ENCODE data around the gene PPT2.

PPT2 gene

DNA sequence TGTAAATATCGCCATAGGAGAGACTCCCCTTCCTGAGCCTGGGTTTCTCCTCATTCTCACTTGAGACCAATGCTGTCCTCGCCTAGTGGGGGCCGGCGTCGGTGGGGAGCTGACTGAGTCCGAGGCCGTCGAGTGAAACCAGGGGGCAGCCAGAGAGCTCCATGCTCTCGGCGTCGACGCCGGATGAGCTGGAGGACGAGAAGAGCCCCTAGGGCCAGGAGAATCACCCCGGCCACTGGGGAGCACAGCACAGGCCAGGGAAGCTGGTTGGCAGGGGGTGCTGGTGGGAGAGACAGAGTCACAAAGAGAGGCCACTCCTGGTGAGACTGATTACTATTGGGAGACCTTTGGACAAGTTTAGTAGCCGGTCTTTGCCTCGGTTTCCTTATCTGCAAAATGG is 44.9 kb downstream of the PPT2 start:
- WGBS, 2 donors (ENCODE audit: extremely low coverage in 2 of 2, insufficient read length in 2 of 2, insufficient replicate concordance in 1 of 2): no CpG with 5 or more reads among the region's 17 CpGs
- no peak overlapping the region for H3K4me3 ChIP-seq (ENCODE audit: low read length in 2 of 2)

DNA sequence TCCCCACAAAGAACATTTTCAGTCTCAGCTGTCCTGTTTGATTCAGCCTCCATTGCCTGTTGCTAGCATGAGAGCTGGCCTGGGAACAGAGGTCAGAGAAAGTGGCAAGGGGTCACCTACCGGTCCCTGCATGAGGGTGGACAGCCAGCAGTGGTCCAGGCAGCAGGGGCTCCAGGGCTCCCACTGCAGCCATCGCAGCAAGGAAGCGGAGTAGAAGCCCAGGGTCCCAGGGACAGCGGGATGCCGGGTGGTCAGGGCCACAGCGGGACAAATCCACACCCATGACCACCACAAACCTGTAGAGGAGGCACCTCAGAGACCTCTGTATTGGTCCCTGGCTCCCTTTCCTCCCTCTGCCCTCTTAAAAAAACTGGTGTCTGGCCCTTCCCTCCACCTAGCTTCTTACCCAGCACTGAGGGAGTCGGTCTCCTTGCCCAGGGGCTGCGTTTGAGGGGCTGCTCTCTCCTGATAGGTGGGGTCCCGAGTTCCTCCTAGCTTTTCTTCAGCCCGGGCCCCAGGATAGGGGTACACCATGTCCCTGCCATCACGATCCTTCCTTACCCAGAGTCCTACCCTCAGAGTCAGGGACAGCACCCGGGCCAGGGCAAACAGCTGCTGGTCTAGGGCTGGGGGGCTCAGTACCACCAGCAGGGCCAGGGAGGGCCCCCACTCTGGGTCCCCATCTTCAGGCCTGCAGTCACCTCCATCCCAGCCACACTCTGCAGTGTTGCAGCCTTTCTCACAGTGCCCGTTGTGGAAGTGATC is 47.0 kb downstream of the PPT2 start:
- H3K14ac ChIP-seq (ENCODE audit: low read length): no peak overlapping the region
- no peak overlapping the region for H3K4me3 ChIP-seq (ENCODE audit: low read length in 2 of 2)
- no peak overlapping the region for H4K8ac ChIP-seq (ENCODE audit: low read depth, low read length)
- no peaks in the 10 kb centered on the region for H3K79me1 ChIP-seq (ENCODE audit: low read depth, low read length)
- H3K9me3 ChIP-seq (replicated peaks in 1 of 2; ENCODE audit: control insufficient read depth in 2 of 2, insufficient read depth in 1 of 2, low read depth in 1 of 2, low read length in 2 of 2): no peaks in the 10 kb centered on the region
- H2BK120ac ChIP-seq (ENCODE audit: low read depth, low read length): no peak overlapping the region
- no peaks in the 10 kb centered on the region for H3K36me3 ChIP-seq (replicated peaks in 1 of 2; ENCODE audit: control insufficient read depth in 2 of 2, insufficient read depth in 2 of 2, low read length in 2 of 2)
- H4K91ac ChIP-seq (ENCODE audit: low read depth, low read length, poor library complexity): no peak overlapping the region
- H3K4me2 ChIP-seq (ENCODE audit: insufficient read depth, low read length, poor library complexity, severe bottlenecking): no peak overlapping the region
- WGBS, 2 donors (ENCODE audit: extremely low coverage in 2 of 2, insufficient read length in 2 of 2, insufficient replicate concordance in 1 of 2): no CpG with 5 or more reads among the region's 13 CpGs
- H3K23ac ChIP-seq (ENCODE audit: low read depth, low read length, poor library complexity): peak overlapping the region; percentile 76
- peak overlapping the region; percentile 13 for H3K18ac ChIP-seq (ENCODE audit: low read length)
- DNase-seq (ENCODE audit: low spot score): no peak
- H3K27ac ChIP-seq (replicated peaks; ENCODE audit: low read length): no peak overlapping the region
- no peaks in the 10 kb centered on the region for H3K27me3 ChIP-seq (ENCODE audit: control insufficient read depth in 3 of 3, insufficient read depth in 3 of 3, low read depth in 1 of 3, low read length in 3 of 3)
- peak overlapping the region; percentile 69 for H2BK15ac ChIP-seq (ENCODE audit: low read length)
- peaks cover 18 to 22% of the 10 kb centered on the region in 2 donors for H3K4me1 ChIP-seq (ENCODE audit: control insufficient read depth in 2 of 2, insufficient read depth in 1 of 2, low read depth in 1 of 2, low read length in 2 of 2)
- H3K4ac ChIP-seq (ENCODE audit: low read length): no peak overlapping the region
- no peak overlapping the region for H2AFZ ChIP-seq (ENCODE audit: low read length)
- H2BK12ac ChIP-seq (ENCODE audit: low read length): peak overlapping the region; percentile 69
- no peak overlapping the region for H3K9ac ChIP-seq (ENCODE audit: low read depth, low read length, poor library complexity)
- H2AK5ac ChIP-seq (ENCODE audit: low read depth, low read length): no peak overlapping the region
- H2BK5ac ChIP-seq (ENCODE audit: low read length): no peak overlapping the region

More for the DNA sequence above, 44.9 kb downstream of the PPT2 start:
- Histone ChIP-seq H2BK120ac (ENCODE audit: low read depth, low read length) (peak overlapping the region; percentile 65), H3K9ac (ENCODE audit: low read depth, low read length, poor library complexity) (no peak overlapping the region), H2BK15ac (ENCODE audit: low read length) (no peak overlapping the region), H3K27me3 (ENCODE audit: control insufficient read depth in 3 of 3, insufficient read depth in 3 of 3, low read depth in 1 of 3, low read length in 3 of 3) (no peaks in the 10 kb centered on the region), H3K18ac (ENCODE audit: low read length) (peak overlapping the region; percentile 77), H3K4me2 (ENCODE audit: insufficient read depth, low read length, poor library complexity, severe bottlenecking) (no peak overlapping the region), H4K91ac (ENCODE audit: low read depth, low read length, poor library complexity) (no peak overlapping the region), H3K4me1 (ENCODE audit: control insufficient read depth in 2 of 2, insufficient read depth in 1 of 2, low read depth in 1 of 2, low read length in 2 of 2) (peaks cover 20 to 25% of the 10 kb centered on the region in 2 donors), H3K27ac (replicated peaks; ENCODE audit: low read length) (no peak overlapping the region), H3K9me3 (replicated peaks in 1 of 2; ENCODE audit: control insufficient read depth in 2 of 2, insufficient read depth in 1 of 2, low read depth in 1 of 2, low read length in 2 of 2) (no peaks in the 10 kb centered on the region), H3K4ac (ENCODE audit: low read length) (no peak overlapping the region), H2AFZ (ENCODE audit: low read length) (no peak overlapping the region), H3K14ac (ENCODE audit: low read length) (no peak overlapping the region), H2AK5ac (ENCODE audit: low read depth, low read length) (peak overlapping the region; percentile 15), H4K8ac (ENCODE audit: low read depth, low read length) (no peak overlapping the region), H2BK5ac (ENCODE audit: low read length) (no peak overlapping the region), H3K36me3 (replicated peaks in 1 of 2; ENCODE audit: control insufficient read depth in 2 of 2, insufficient read depth in 2 of 2, low read length in 2 of 2) (no peaks in the 10 kb centered on the region), H3K23ac (ENCODE audit: low read depth, low read length, poor library complexity) (no peak overlapping the region), H2BK12ac (ENCODE audit: low read length) (no peak overlapping the region), H3K79me1 (ENCODE audit: low read depth, low read length) (no peaks in the 10 kb centered on the region)
- no peak for DNase-seq (ENCODE audit: low spot score)

DNA sequence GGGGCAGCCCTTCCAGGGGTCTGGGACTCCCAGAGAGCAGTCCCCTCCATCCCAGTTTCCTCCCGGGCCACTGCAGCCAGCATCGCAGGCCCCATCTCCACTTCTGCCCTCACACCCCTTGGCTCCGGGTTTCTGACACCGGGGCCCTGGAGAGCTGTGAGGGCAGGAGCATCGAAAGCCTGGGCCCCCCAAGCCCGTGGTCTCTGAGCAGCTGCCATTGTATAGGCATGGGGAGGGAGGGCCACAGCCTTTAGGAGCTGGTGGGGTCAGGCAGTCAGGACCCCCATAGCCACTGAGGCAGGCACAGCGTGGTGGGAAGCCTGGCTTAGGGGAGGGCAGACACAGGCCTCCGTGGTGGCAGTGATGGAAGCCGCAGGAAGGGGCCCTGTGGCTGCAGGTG is 48.2 kb downstream of the PPT2 start:
- Histone ChIP-seq H2AFZ (ENCODE audit: low read length) (peak overlapping the region; percentile 2), H3K9ac (ENCODE audit: low read depth, low read length, poor library complexity) (peak overlapping the region; percentile 9), H4K8ac (ENCODE audit: low read depth, low read length) (no peak overlapping the region), H2AK5ac (ENCODE audit: low read depth, low read length) (peak overlapping the region; percentile 24), H3K4me2 (ENCODE audit: insufficient read depth, low read length, poor library complexity, severe bottlenecking) (no peak overlapping the region), H3K79me1 (ENCODE audit: low read depth, low read length) (no peaks in the 10 kb centered on the region), H3K4ac (ENCODE audit: low read length) (no peak overlapping the region), H3K23ac (ENCODE audit: low read depth, low read length, poor library complexity) (no peak overlapping the region), H3K27me3 (ENCODE audit: control insufficient read depth in 3 of 3, insufficient read depth in 3 of 3, low read depth in 1 of 3, low read length in 3 of 3) (no peaks in the 10 kb centered on the region), H2BK15ac (ENCODE audit: low read length) (peak overlapping the region; percentile 32), H3K4me3 (ENCODE audit: low read length in 2 of 2) (no peak overlapping the region), H2BK12ac (ENCODE audit: low read length) (peak overlapping the region; percentile 24), H4K91ac (ENCODE audit: low read depth, low read length, poor library complexity) (peak overlapping the region; percentile 74), H2BK120ac (ENCODE audit: low read depth, low read length) (no peak overlapping the region), H3K14ac (ENCODE audit: low read length) (peak overlapping the region; percentile 1), H3K36me3 (replicated peaks in 1 of 2; ENCODE audit: control insufficient read depth in 2 of 2, insufficient read depth in 2 of 2, low read length in 2 of 2) (no peaks in the 10 kb centered on the region), H3K27ac (replicated peaks; ENCODE audit: low read length) (no peak overlapping the region), H3K9me3 (replicated peaks in 1 of 2; ENCODE audit: control insufficient read depth in 2 of 2, insufficient read depth in 1 of 2, low read depth in 1 of 2, low read length in 2 of 2) (no peaks in the 10 kb centered on the region), H3K4me1 (ENCODE audit: control insufficient read depth in 2 of 2, insufficient read depth in 1 of 2, low read depth in 1 of 2, low read length in 2 of 2) (peaks cover 11 to 15% of the 10 kb centered on the region in 2 donors), H2BK5ac (ENCODE audit: low read length) (peak overlapping the region; percentile 49), H3K18ac (ENCODE audit: low read length) (peak overlapping the region; percentile 66)
- WGBS, 2 donors (ENCODE audit: extremely low coverage in 2 of 2, insufficient read length in 2 of 2, insufficient replicate concordance in 1 of 2): no CpG with 5 or more reads among the region's 9 CpGs
- DNase-seq (ENCODE audit: low spot score): no peak

GRCh38 chr6:32203426-32204267 is 49.7 kb downstream of the PPT2 start:
- H3K4me3 ChIP-seq (ENCODE audit: low read length in 2 of 2): no peak overlapping the region
- H2BK5ac ChIP-seq (ENCODE audit: low read length): no peak overlapping the region
- no peak overlapping the region for H3K4me2 ChIP-seq (ENCODE audit: insufficient read depth, low read length, poor library complexity, severe bottlenecking)
- no peak overlapping the region for H3K4ac ChIP-seq (ENCODE audit: low read length)
- no CpG with 5 or more reads among the region's 9 CpGs for WGBS, 2 donors (ENCODE audit: extremely low coverage in 2 of 2, insufficient read length in 2 of 2, insufficient replicate concordance in 1 of 2)
- no peak overlapping the region for H3K27ac ChIP-seq (replicated peaks; ENCODE audit: low read length)
- peak; percentile 45 for DNase-seq (ENCODE audit: low spot score)
- no peak overlapping the region for H2BK12ac ChIP-seq (ENCODE audit: low read length)
- H3K27me3 ChIP-seq (ENCODE audit: control insufficient read depth in 3 of 3, insufficient read depth in 3 of 3, low read depth in 1 of 3, low read length in 3 of 3): no peaks in the 10 kb centered on the region
- no peaks in the 10 kb centered on the region for H3K36me3 ChIP-seq (replicated peaks in 1 of 2; ENCODE audit: control insufficient read depth in 2 of 2, insufficient read depth in 2 of 2, low read length in 2 of 2)
- H2BK120ac ChIP-seq (ENCODE audit: low read depth, low read length): no peak overlapping the region
- peak overlapping the region; percentile 30 for H2AFZ ChIP-seq (ENCODE audit: low read length)
- peak overlapping the region; percentile 44 for H2AK5ac ChIP-seq (ENCODE audit: low read depth, low read length)
- H4K91ac ChIP-seq (ENCODE audit: low read depth, low read length, poor library complexity): no peak overlapping the region
- H3K14ac ChIP-seq (ENCODE audit: low read length): no peak overlapping the region
- peaks cover 7 to 12% of the 10 kb centered on the region in 2 donors for H3K4me1 ChIP-seq (ENCODE audit: control insufficient read depth in 2 of 2, insufficient read depth in 1 of 2, low read depth in 1 of 2, low read length in 2 of 2)
- peak overlapping the region; percentile 1 for H3K18ac ChIP-seq (ENCODE audit: low read length)
- H3K9me3 ChIP-seq (replicated peaks in 1 of 2; ENCODE audit: control insufficient read depth in 2 of 2, insufficient read depth in 1 of 2, low read depth in 1 of 2, low read length in 2 of 2): no peaks in the 10 kb centered on the region
- no peaks in the 10 kb centered on the region for H3K79me1 ChIP-seq (ENCODE audit: low read depth, low read length)
- H2BK15ac ChIP-seq (ENCODE audit: low read length): no peak overlapping the region
- no peak overlapping the region for H3K23ac ChIP-seq (ENCODE audit: low read depth, low read length, poor library complexity)
- H3K9ac ChIP-seq (ENCODE audit: low read depth, low read length, poor library complexity): no peak overlapping the region
- no peak overlapping the region for H4K8ac ChIP-seq (ENCODE audit: low read depth, low read length)
